HepG2 (cell line): ENCODE data around the gene SLCO2A1. TPM values are rescaled to one million over a fixed set of nuclear protein-coding genes. Genes with fewer than 3 reads are reported as not detected.

ENCODE experiments used
- ATAC-seq: fragments of 200-7000 bp; cut with Tn5 transposase; 3 replicates; pipeline ENCODE4 v1.9.1; 2020; ENCODE audit warnings: mild to moderate bottlenecking, moderate library complexity
- BruUV-seq: library from RNA; stranded (reverse); fragments of 400-500 nt; replicated peaks from 2 replicates; lab custom pipeline; 2021; lab: Mats Ljungman, UMichigan
- CTCF ChIA-PET: fragments of 300-600 bp; formaldehyde crosslinking; extraction: SDS; loops from one replicate; lab custom pipeline; 2021; ENCODE audit warnings: low total read pairs, inconsistent platforms, low intra/inter-chr PET ratio; lab: Yijun Ruan, JAX
- POLR2A ChIA-PET: fragments of 350-600 bp; sonication (Branson Sonifier 250); formaldehyde crosslinking; loops from one replicate; lab custom pipeline; 2020; ENCODE audit warnings: antibody characterized with exemption, inconsistent platforms; lab: Yijun Ruan, JAX
- DNase-seq: peaks from one replicate; pipeline ENCODE4 v3.0.0-alpha.2; 2015; ENCODE audit warnings: low spot score
- FAIRE-seq: peaks from 3 replicates; lab custom pipeline; 2011; peaks lifted over from hg19 to GRCh38; lab: Jason Lieb, UNC
- H2AFZ ChIP-seq: one replicate; pipeline ENCODE4 v1.6.1; 2011; ENCODE audit warnings: low read length, inconsistent platforms
- H3K27ac ChIP-seq: fragments of 300-600 bp; 3 replicates; pipeline ENCODE4 v1.8.0; 2011; ENCODE audit warnings: mixed run types, mild to moderate bottlenecking, mixed read lengths, low read length, inconsistent platforms; ENCODE audit not compliant: insufficient read depth; ENCODE audit errors: extremely low read length
- H3K27me3 ChIP-seq, 2 experiments: fragments of 200-600 bp in 1 of 2; 2 replicates in 1 of 2; 3 replicates in 1 of 2; pipeline versions ENCODE4 v1.6.0 to v1.8.0; 2011; ENCODE audit warnings: low read length in 2 of 2, mild to moderate bottlenecking in 2 of 2, moderate library complexity in 2 of 2, inconsistent platforms in 1 of 2; ENCODE audit not compliant: insufficient read depth in 2 of 2, control insufficient read depth in 1 of 2
- H3K36me3 ChIP-seq, 2 experiments: fragments of 200-600 bp in 1 of 2; replicated peaks in 1 of 2; 2 replicates in 1 of 2; 3 replicates in 1 of 2; pipeline versions ENCODE4 v1.5.1 to v1.8.0; 2011; ENCODE audit warnings: low read length in 2 of 2, inconsistent platforms in 1 of 2; ENCODE audit not compliant: insufficient read depth in 2 of 2, control insufficient read depth in 1 of 2
- H3K4me1 ChIP-seq: 2 replicates; pipeline ENCODE4 v1.5.1; 2012; ENCODE audit warnings: low read length, inconsistent platforms; ENCODE audit not compliant: insufficient read depth
- H3K4me2 ChIP-seq: 2 replicates; pipeline ENCODE4 v1.6.0; 2011; ENCODE audit warnings: low read depth, low read length, inconsistent platforms
- H3K4me3 ChIP-seq, 3 experiments: fragments of 200-600 bp in 1 of 3; sonication (generic), shearing (Covaris generic) in 1 of 3; replicated peaks in 1 of 3; 2 replicates each; pipeline ENCODE4 v1.5.1; 2011 to 2016; ENCODE audit warnings: low read length in 3 of 3, inconsistent platforms in 2 of 3, low read depth in 2 of 3, mild to moderate bottlenecking in 2 of 3, control low read depth in 1 of 3, mixed read lengths in 1 of 3; ENCODE audit not compliant: insufficient read depth in 1 of 3
- H3K79me2 ChIP-seq: one replicate; pipeline ENCODE4 v1.6.1; 2011; ENCODE audit warnings: low read length, inconsistent platforms; ENCODE audit not compliant: insufficient read depth
- H3K9ac ChIP-seq: 2 replicates; pipeline ENCODE4 v1.6.0; 2011; ENCODE audit warnings: mild to moderate bottlenecking, low read depth, low read length, inconsistent platforms; ENCODE audit not compliant: insufficient read depth
- H3K9me3 ChIP-seq: 2 replicates; pipeline ENCODE4 v1.5.1; 2012; ENCODE audit warnings: mild to moderate bottlenecking, low read length
- H4K20me1 ChIP-seq: 2 replicates; pipeline ENCODE4 v1.6.0; 2011; ENCODE audit warnings: inconsistent platforms, mild to moderate bottlenecking, low read length, moderate library complexity; ENCODE audit not compliant: insufficient read depth
- HNF4G ChIP-seq, 2 experiments: sonication (generic) in 1 of 2; formaldehyde crosslinking in 1 of 2; IDR thresholded peaks; 2 replicates each; pipeline versions ENCODE4 v1.4.0 to v1.6.1; 2011 to 2020; ENCODE audit warnings: borderline replicate concordance in 2 of 2, low read depth in 2 of 2, mild to moderate bottlenecking in 2 of 2, low read length in 1 of 2, missing genetic modification reagents in 1 of 2, moderate library complexity in 1 of 2
- NBN ChIP-seq: fragments of 450-650 bp; conservative IDR thresholded peaks from 2 replicates; pipeline ENCODE4 v1.6.1; 2017
- NONO ChIP-seq, 2 experiments: fragments of 450-650 bp in 1 of 2; sonication (generic) in 1 of 2; formaldehyde crosslinking in 1 of 2; IDR thresholded peaks in 1 of 2; conservative IDR thresholded peaks in 1 of 2; 2 replicates each; pipeline versions ENCODE4 v1.6.1 to v1.8.0; 2017 to 2022; ENCODE audit warnings: mild to moderate bottlenecking in 1 of 2, missing genetic modification reagents in 1 of 2, moderate library complexity in 1 of 2
- ZNF281 ChIP-seq: sonication (generic); formaldehyde crosslinking; IDR thresholded peaks from 2 replicates; pipeline ENCODE4 v1.4.0; 2020; ENCODE audit warnings: missing genetic modification reagents, borderline replicate concordance
- WGBS: methylation state at CpG from one replicate; pipeline ENCODE4 v1.1.6; 2017; ENCODE audit warnings: low lambda C conversion rate; 5-methylcytosine and 5-hydroxymethylcytosine counted together
- in situ Hi-C: cut with HindIII; loops from 2 replicates; pipeline ENCODE4 v1.10.0; 2017; ENCODE audit warnings: low pct_unique_long_range_greater_than_20kb; ENCODE audit not compliant: extremely low pct_ligation_motif_present
- intact Hi-C: fragments of 100-400 bp; cut with micrococcal nuclease; formaldehyde crosslinking; loops from one replicate; pipeline ENCODE4 v1.10.0; 2022; ENCODE audit not compliant: unreplicated experiment
- polyA plus RNA-seq, 8 experiments: library from polyadenylated mRNA; depleted of rRNA in 3 of 8; stranded (reverse) in 7 of 8; unstranded in 1 of 8; fragments of >200 nt; fragmentation: Illumina TruSeq in 4 of 8; extraction: Trizol in 4 of 8; gene quantifications; 2 replicates each; pipeline versions ENCODE4 v1.2.1 to v1.2.3, GENCODE V29; 2011 to 2016; ENCODE audit warnings: low read depth in 4 of 8, missing spikeins in 1 of 8, mixed read lengths in 1 of 8; ENCODE audit not compliant: insufficient read depth in 1 of 8
- total RNA-seq, 5 experiments: library from RNA; depleted of rRNA; stranded (reverse); fragments of >200 nt; fragmentation: Illumina TruSeq; extraction: Trizol; gene quantifications; 2 replicates each; pipeline ENCODE4 v1.2.3, GENCODE V29; 2016; ENCODE audit warnings: low read depth in 1 of 5
- TF ChIP-seq, protein P1 (sequence below): sonication (generic); formaldehyde crosslinking; IDR thresholded peaks from 2 replicates; pipeline ENCODE4 v1.9.0; 2021; ENCODE audit warnings: missing genetic modification reagents, borderline replicate concordance

Gene SLCO2A1
- total and polyA plus RNA-seq, 2 of the 13 experiments (the other 11 are each of a cell fraction or from before 2014, with no cell fraction given), result 0.04 TPM; not detected in 1

GRCh38 chr3:134056464-134056891, 26.8 kb upstream of the SLCO2A1 start:
- WGBS, result 48% methylated on average over 7 of the region's 7 CpGs
- ChIA-PET CTCF (no interaction called here), POLR2A (no interaction called here)

More at GRCh38 chr3:134056464-134056891, 26.8 kb upstream of the SLCO2A1 start:
- Histone ChIP-seq H3K79me2 (no peaks in the 10 kb centered on the region), H3K4me3 (no peak overlapping the region), H3K4me1 (peaks cover 53% of the 10 kb centered on the region), H3K9ac (no peak overlapping the region), H3K27ac (no peak overlapping the region), H3K9me3 (no peaks in the 10 kb centered on the region), H3K27me3 (peaks cover 0 to 6% of the 10 kb centered on the region in 2 experiments; a peak in 2 of 5 replicates), H4K20me1 (no peaks in the 10 kb centered on the region), H3K4me2 (peak overlapping the region; percentile 10; the same call in 1 of the 2 replicates), H2AFZ (no peak overlapping the region), H3K36me3 (no peaks in the 10 kb centered on the region)
- intact Hi-C loops (no loop called here), in situ Hi-C loops (no loop called here)
- TF ChIP-seq HNF4G (IDR thresholded peaks at IDR 0.05; ENCODE audit: borderline replicate concordance, low read depth, low read length) (no peak), HNF4G (CRISPR knock-in tag; IDR thresholded peaks at IDR 0.05; ENCODE audit: borderline replicate concordance, low read depth) (0 out of 2 replicates have a peak, but pooled peaks have one; percentile 23), ZNF281 (CRISPR knock-in tag) (0 out of 2 replicates have a peak, but pooled peaks have one; percentile 15), NONO (IDR thresholded peaks at IDR 0.05) (0 out of 2 replicates have a peak, but pooled peaks have one; percentile 73), NONO (CRISPR knock-in tag; conservative IDR thresholded peaks at IDR 0.05) (no peak), NBN (0 out of 2 replicates have a peak, but pooled peaks have one; percentile 38)
- TF ChIP-seq, protein P1, sequence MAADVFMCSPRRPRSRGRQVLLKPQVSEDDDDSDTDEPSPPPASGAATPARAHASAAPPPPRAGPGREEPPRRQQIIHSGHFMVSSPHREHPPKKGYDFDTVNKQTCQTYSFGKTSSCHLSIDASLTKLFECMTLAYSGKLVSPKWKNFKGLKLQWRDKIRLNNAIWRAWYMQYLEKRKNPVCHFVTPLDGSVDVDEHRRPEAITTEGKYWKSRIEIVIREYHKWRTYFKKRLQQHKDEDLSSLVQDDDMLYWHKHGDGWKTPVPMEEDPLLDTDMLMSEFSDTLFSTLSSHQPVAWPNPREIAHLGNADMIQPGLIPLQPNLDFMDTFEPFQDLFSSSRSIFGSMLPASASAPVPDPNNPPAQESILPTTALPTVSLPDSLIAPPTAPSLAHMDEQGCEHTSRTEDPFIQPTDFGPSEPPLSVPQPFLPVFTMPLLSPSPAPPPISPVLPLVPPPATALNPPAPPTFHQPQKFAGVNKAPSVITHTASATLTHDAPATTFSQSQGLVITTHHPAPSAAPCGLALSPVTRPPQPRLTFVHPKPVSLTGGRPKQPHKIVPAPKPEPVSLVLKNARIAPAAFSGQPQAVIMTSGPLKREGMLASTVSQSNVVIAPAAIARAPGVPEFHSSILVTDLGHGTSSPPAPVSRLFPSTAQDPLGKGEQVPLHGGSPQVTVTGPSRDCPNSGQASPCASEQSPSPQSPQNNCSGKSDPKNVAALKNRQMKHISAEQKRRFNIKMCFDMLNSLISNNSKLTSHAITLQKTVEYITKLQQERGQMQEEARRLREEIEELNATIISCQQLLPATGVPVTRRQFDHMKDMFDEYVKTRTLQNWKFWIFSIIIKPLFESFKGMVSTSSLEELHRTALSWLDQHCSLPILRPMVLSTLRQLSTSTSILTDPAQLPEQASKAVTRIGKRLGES (CRISPR knock-in tag), result no peak
- ATAC-seq, result no peak
- DNase-seq, result no peak
- no TSS peak for BruUV-seq
- FAIRE-seq, result no peak
